Spleen (tissue), 11 donors: ENCODE data around the gene LAMA5. TPM values are rescaled to one million over a fixed set of nuclear protein-coding genes. Genes with fewer than 3 reads are reported as not detected.

Experiments
- DNase-seq: peaks from one replicate; pipeline ENCODE4 v3.0.0-alpha.2; 2020
- H3K27ac ChIP-seq, 8 donors: fragments of 200-600 bp; sonication (generic) in 7 of 8; 1 replicate in 4 of 8; 2 replicates in 4 of 8; pipeline versions ENCODE4 v1.5.0 to v1.8.0; 2016 to 2021; ENCODE audit warnings: inconsistent platforms in 4 of 8, mild to moderate bottlenecking in 4 of 8, moderate library complexity in 1 of 8
- H3K27me3 ChIP-seq, 7 donors: fragments of 200-600 bp; sonication (generic) in 6 of 7; replicated peaks in 1 of 7; 1 replicate in 4 of 7; 2 replicates in 3 of 7; pipeline versions ENCODE4 v1.5.0 to v1.8.0; 2016 to 2021; ENCODE audit warnings: inconsistent platforms in 3 of 7, mild to moderate bottlenecking in 1 of 7
- H3K36me3 ChIP-seq, 6 donors: fragments of 200-600 bp; sonication (generic) in 5 of 6; 1 replicate in 4 of 6; 2 replicates in 2 of 6; pipeline versions ENCODE4 v1.5.0 to v1.8.0; 2016 to 2021; ENCODE audit warnings: inconsistent platforms in 2 of 6
- H3K4me1 ChIP-seq, 6 donors: fragments of 200-600 bp; sonication (generic) in 5 of 6; 1 replicate in 3 of 6; 2 replicates in 3 of 6; pipeline versions ENCODE4 v1.5.0 to v1.8.0; 2016 to 2021; ENCODE audit warnings: inconsistent platforms in 3 of 6
- H3K4me3 ChIP-seq, 8 donors: fragments of 200-600 bp; sonication (generic) in 7 of 8; 1 replicate in 4 of 8; 2 replicates in 4 of 8; pipeline versions ENCODE4 v1.5.0 to v1.8.0; 2016 to 2021; ENCODE audit warnings: inconsistent platforms in 4 of 8, mild to moderate bottlenecking in 4 of 8, moderate library complexity in 2 of 8
- H3K9me3 ChIP-seq, 8 donors: fragments of 200-600 bp; sonication (generic) in 7 of 8; 1 replicate in 4 of 8; 2 replicates in 4 of 8; pipeline versions ENCODE4 v1.5.0 to v1.8.0; 2016 to 2021; ENCODE audit warnings: inconsistent platforms in 4 of 8
- POLR2A ChIP-seq, 3 donors: fragments of 450-650 bp; IDR thresholded peaks; one replicate each; pipeline ENCODE4 v1.5.1; 2017; ENCODE audit warnings: antibody characterized with exemption in 3 of 3, mild to moderate bottlenecking in 1 of 3
- POLR2AphosphoS5 ChIP-seq, 3 donors: sonication (generic); formaldehyde crosslinking; IDR thresholded peaks; one replicate each; pipeline ENCODE4 v1.5.1; 2017; ENCODE audit warnings: antibody characterized with exemption in 3 of 3
- WGBS, 5 donors: extraction: QIAGEN DNeasy Blood & Tissue Kit in 3 of 5; methylation state at CpG; one replicate each; pipeline versions ENCODE4 v1.1.5 to v1.1.7; 2013 to 2018; 5-methylcytosine and 5-hydroxymethylcytosine counted together
- intact Hi-C: fragments of 100-400 bp; cut with DNase I; formaldehyde crosslinking; loops from one replicate; pipeline ENCODE4 v1.15.0; 2023; ENCODE audit warnings: low total_unique reads
- polyA plus RNA-seq, 3 donors: library from polyadenylated mRNA; stranded (reverse); fragments of 200-250 nt; gene quantifications; one replicate each; pipeline ENCODE4 v1.2.1, GENCODE V29; 2013
- total RNA-seq, 7 donors: library from RNA; depleted of rRNA in 3 of 7; stranded (reverse); fragments of >200 nt in 3 of 7; fragmentation: NEBNext Ultra II Directional in 4 of 7; extraction: Animal tissue kit (Norgen Biotek cat#: 25700) in 4 of 7; gene quantifications; one replicate each; pipeline versions ENCODE4 v1.1.0 to v1.2.1, GENCODE V29; 2016 to 2021
- TF ChIP-seq, protein P1 (sequence below), 11 experiments: fragments of 200-600 bp in 7 of 11; fragments of 450-650 bp in 4 of 11; sonication (generic) in 4 of 11; IDR thresholded peaks in 8 of 11; conservative IDR thresholded peaks in 3 of 11; 1 replicate in 7 of 11; 2 replicates in 4 of 11; pipeline versions ENCODE4 v1.4.0 to v1.8.0; 2016 to 2021; ENCODE audit warnings: antibody characterized with exemption in 11 of 11, inconsistent platforms in 4 of 11, mild to moderate bottlenecking in 1 of 11
- donor health status: healthy with polysubstance abuse.
- donor health status: DM: no; HTN: no; CAD: no; lungs with moderate emphysema.
- donor health status: DM: no; HTN: no; CAD: no.
- donor health status: Bipolar disorder and iron deficiency.
- donor health status: healthy.
- donor health status: DM: no; HTN: no; CAD: no.
- donor health status: DM: yes; HTN: yes; CAD: no.

Gene LAMA5
- total and polyA plus RNA-seq, 10 donors, result 46.5 to 266 (median 115) TPM

DNA sequence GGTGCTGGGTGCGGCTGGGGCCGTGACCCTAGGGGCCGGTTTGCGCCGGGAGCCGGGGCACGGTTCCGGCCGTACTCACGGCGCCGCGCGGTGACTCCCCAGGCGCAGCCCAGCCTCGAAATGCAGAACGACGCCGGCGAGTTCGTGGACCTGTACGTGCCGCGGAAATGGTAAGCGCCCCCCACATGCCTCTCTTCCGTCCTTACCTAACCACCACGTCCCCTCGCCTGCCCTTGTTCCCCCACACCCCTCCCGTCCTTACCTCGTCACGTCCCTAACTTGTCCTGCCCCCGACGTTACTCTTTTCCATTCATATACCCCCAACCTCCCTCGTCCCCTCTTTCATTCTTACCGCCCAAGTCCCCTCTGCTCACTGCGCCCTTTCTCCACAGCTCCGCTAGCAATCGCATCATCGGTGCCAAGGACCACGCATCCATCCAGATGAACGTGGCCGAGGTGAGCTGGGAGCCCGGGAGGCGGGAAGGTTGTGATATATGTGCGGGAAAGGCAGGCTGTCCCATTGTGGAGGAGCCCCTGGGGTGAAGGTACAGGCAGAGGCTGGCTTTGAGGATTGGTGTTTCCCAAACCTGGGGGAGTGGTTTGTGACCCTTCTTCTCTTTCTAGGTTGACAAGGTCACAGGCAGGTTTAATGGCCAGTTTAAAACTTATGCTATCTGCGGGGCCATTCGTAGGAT lies 20.3 kb upstream of the LAMA5 start:
- TF ChIP-seq POLR2A (IDR thresholded peaks at IDR 0.05), result no peak
- TF ChIP-seq, protein P1, sequence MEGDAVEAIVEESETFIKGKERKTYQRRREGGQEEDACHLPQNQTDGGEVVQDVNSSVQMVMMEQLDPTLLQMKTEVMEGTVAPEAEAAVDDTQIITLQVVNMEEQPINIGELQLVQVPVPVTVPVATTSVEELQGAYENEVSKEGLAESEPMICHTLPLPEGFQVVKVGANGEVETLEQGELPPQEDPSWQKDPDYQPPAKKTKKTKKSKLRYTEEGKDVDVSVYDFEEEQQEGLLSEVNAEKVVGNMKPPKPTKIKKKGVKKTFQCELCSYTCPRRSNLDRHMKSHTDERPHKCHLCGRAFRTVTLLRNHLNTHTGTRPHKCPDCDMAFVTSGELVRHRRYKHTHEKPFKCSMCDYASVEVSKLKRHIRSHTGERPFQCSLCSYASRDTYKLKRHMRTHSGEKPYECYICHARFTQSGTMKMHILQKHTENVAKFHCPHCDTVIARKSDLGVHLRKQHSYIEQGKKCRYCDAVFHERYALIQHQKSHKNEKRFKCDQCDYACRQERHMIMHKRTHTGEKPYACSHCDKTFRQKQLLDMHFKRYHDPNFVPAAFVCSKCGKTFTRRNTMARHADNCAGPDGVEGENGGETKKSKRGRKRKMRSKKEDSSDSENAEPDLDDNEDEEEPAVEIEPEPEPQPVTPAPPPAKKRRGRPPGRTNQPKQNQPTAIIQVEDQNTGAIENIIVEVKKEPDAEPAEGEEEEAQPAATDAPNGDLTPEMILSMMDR (IDR thresholded peaks at IDR 0.05 in 8 of 11, conservative IDR thresholded peaks at IDR 0.05 in 3 of 11), result peak in 2 of 11 experiments; percentile 3 to 5
- no peak for TF ChIP-seq POLR2AphosphoS5 (IDR thresholded peaks at IDR 0.05)
- peak overlapping the region; percentile 89 to 99 (median 95) for H3K4me3 ChIP-seq
- H3K9me3 ChIP-seq, result no peaks in the 10 kb centered on the region
- H3K4me1 ChIP-seq, result peaks cover 29 to 63% (median 38%) of the 10 kb centered on the region in 6 donors
- no peak for DNase-seq
- intact Hi-C loops, result loop anchor here (10.0 kb wide), 1 partner anchor 373 kb away; no protein-coding TSS in a partner anchor
- WGBS, 5 donors, result 3 to 5% (median 4%) methylated on average over 34 to 47 of the region's 47 CpGs
- H3K27me3 ChIP-seq, result no peaks in the 10 kb centered on the region
- peak overlapping the region; percentile 82 to 99 (median 96) for H3K27ac ChIP-seq
- H3K36me3 ChIP-seq, result peaks cover 0 to 47% (median 38%) of the 10 kb centered on the region in 6 donors

DNA sequence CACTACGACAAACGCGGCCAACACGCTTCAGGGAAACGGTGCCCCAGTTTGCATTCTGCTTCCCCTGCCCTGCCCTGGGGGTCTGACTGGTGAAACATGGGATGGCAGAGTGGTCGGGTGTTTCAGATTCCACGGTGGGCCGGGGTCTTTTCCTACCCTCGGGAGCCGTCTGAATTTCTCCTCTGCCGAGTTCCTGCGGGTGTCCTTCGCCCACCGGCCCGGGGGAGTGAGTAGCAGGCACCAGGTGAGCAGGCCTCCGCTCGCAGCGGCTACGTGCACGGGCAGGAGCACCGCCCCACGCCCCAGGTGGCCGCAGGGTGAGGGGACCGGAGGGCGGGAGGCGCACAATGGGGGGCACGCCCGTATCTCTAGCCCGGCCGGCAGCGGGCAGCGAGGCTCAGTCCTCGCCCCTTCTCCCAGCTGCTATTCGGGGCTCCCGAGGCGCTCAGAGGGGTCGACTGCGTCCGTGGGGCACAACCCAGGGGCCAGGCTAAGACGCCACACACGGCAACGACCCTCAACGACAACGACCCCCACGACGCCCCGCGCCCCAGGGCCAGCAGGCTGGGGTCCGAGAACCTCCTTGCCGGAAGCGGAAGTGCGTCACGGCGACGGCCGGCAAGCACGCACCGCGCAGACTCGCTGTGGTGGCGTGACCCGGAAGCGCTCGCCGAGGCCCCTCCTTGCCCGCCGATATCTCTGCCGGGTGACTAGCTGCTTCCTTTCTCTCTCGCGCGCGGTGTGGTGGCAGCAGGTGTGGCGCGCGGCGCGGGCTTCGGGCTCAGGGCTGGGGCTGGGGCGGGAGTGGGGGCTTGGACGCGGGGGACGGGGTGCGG lies 19.5 kb upstream of the LAMA5 start, which contains the start of gene RPS21:
Gene RPS21 (plus strand): TSS at position 721 of the 836 bp plus-strand sequence. CDS start 236 bp downstream, outside the sequence.
- TF ChIP-seq, protein P1 (IDR thresholded peaks at IDR 0.05 in 8 of 11, conservative IDR thresholded peaks at IDR 0.05 in 3 of 11), result peak in 4 of 11 experiments; percentile 22 to 42 (median 38)
- TF ChIP-seq POLR2AphosphoS5 (IDR thresholded peaks at IDR 0.05), result peak; percentile 97 to 99 (median 98)
- peak in 1 of 3 donors; percentile 45 for TF ChIP-seq POLR2A (IDR thresholded peaks at IDR 0.05)
- Histone ChIP-seq H3K36me3 (peaks cover 0 to 44% (median 32%) of the 10 kb centered on the region in 6 donors), H3K27me3 (no peaks in the 10 kb centered on the region), H3K9me3 (no peaks in the 10 kb centered on the region), H3K27ac (peak within 1 kb of the TSS; percentile 82 to 99 (median 96)), H3K4me1 (peaks cover 31 to 69% (median 40%) of the 10 kb centered on the region in 6 donors), H3K4me3 (peak within 1 kb of the TSS; percentile 89 to 99 (median 95))
- peak; percentile 98 for DNase-seq
- 0 to 2% (median 0%) methylated on average over 32 to 83 of the region's 83 CpGs for WGBS, 5 donors
- intact Hi-C loops, result loop anchor here (10.0 kb wide), 1 partner anchor 372 kb away; no protein-coding TSS in a partner anchor

DNA sequence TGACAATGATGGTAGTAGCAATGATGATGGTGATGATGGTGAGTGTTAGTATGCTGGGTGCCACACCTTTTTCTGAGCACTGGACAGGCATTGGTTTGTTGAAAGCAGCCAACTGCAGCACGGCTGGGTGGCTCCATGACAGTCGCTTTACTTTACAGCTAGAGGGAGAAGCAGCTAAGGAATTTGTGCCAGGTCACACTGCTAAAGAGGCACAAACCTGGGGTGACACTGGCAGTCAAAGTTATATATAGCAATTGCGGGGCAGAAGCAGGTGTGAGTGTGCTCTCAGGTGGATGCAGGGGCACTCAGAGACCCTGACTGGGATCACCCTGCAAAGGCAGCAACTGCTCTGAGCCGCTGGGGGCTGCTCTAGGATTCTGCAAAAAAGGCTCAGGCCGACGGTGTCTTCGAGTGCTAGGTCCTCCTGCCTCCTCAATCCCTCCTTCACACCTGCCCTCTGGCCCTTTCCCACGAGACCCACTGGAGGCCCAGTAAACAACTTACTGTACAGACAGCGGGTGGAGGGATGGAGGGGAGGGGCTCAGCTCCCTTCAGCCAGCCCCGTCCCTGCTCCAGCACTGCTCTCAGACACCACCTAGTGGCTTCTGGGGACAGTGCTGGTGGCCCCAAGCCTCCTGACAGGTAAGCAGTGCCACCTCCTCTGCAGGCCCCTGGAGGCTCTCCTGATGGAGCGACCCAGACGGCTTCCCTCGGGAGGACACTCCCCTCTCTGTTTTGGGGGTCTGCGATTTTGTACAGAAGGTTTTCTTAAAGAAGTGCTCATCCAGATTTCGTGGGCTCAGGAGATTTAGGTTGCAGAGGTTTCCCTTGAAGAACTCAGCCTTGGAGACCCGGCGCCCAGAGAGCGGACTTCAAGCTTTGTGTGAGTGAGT lies 15.4 kb upstream of the LAMA5 start:
- Histone ChIP-seq H3K9me3 (no peaks in the 10 kb centered on the region), H3K4me3 (no peak overlapping the region), H3K36me3 (peaks cover 0 to 5% (median 0%) of the 10 kb centered on the region in 6 donors), H3K27me3 (no peaks in the 10 kb centered on the region), H3K4me1 (peaks cover 22 to 80% (median 37%) of the 10 kb centered on the region in 6 donors), H3K27ac (peak overlapping the region in 5 of 8 donors; percentile 26 to 84 (median 44))
- WGBS, 5 donors, result 48 to 60% (median 53%) methylated on average over 13 to 18 of the region's 18 CpGs
- TF ChIP-seq POLR2A (IDR thresholded peaks at IDR 0.05) (no peak), POLR2AphosphoS5 (IDR thresholded peaks at IDR 0.05) (peak; percentile 50 to 68 (median 68))
- TF ChIP-seq, protein P1 (IDR thresholded peaks at IDR 0.05 in 8 of 11, conservative IDR thresholded peaks at IDR 0.05 in 3 of 11), result peak; percentile 71 to 96 (median 93)
- intact Hi-C loops, result loop anchor here (5.0 to 10.0 kb wide), 2 partner anchors 80 to 368 kb away; partner anchors contain the start of gene ADRM1
- peak; percentile 92 for DNase-seq
